HG03342 (cell line): ENCODE results near the gene SHC4.

Experiments
- ATAC-seq: cut with Tn5 transposase; IDR thresholded peaks from one replicate; pipeline ENCODE4 v1.9.1; 2021; ENCODE audit warnings: mild to moderate bottlenecking, moderate library complexity; ENCODE audit not compliant: unreplicated experiment

Gene SHC4

DNA sequence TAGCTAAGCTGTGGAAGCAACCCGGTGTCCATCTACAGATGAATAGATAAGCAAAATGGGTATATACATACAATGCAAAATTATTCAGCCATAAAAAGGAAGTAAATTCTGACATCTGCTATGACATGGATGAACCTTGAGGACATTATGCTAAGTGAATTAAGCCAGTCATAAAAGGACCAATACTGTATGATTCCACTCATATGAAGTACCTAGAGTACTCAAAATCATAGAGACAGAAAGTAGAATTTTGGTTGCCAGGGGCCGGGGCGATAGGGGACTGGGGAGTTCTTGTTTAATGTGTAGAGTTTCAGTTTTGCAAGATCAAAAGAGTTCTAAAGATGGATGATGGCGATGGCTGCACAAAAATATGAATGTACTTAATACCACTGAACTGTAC is 75.5 kb downstream of the SHC4 start:
- ATAC-seq: no peak

DNA sequence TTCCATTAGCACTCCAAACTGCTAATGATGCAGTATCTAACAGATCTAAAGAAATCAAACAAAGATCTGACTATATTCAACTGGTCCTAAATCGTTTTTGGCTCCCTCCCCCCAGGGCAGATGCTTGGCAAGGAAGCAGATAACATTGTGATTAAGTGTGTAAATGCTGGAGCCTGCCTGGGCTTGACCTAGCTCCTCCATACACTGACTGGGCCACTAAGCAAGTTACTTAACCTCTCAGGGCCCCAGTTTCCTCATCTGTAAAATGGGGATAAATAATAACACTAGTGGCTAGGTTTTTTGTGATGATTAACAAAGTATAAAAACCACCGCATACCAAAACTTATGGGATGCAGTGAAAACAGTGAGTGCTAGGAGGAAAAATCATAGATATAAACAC is 76.6 kb downstream of the SHC4 start:
- ATAC-seq: no peak

DNA sequence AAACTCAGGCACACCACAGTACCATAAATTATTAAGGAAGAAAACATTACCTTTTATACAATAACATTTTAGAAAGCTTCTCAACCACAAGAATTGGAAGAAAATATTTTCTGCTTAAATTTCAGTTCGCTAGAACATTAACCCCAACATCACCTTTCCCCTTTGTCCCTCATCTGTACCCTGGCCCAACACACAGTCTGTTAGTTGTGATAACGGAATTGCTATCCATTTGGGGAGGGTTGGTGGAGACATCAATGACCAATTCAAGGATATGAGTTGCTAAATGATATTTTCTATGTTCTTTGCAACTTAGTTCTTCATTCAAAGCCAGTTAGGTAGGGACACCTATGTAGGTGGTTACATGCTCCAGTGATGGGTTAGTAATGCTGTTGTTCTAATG is 80.0 kb downstream of the SHC4 start:
- no peak for ATAC-seq

DNA sequence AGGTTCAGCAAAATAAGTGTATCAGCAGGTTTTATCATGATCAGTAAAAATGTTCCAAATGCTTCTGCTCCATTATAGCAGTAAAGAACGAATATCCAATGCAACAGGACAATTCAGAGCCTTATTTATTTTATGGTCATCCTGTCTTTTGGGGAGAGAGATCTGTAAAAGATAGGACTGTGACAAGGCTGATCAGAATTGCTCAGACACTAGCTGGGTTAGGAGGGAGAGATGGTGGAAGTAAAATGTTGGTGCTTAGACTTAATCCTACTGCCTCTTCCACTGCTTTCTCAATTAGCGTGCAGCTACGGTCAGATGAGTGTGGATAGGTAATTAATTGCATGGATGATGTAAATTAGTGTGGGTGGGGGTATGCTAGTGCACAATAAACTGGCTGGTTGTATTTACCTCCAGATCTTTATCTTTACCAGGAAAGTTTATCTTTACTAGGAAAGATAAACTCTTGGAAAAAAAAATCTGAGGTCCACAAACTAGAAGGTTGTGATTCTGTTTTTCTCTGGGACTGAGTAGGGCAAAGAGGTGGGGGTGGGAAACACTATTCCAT is 83.6 kb downstream of the SHC4 start:
- ATAC-seq: no peak

DNA sequence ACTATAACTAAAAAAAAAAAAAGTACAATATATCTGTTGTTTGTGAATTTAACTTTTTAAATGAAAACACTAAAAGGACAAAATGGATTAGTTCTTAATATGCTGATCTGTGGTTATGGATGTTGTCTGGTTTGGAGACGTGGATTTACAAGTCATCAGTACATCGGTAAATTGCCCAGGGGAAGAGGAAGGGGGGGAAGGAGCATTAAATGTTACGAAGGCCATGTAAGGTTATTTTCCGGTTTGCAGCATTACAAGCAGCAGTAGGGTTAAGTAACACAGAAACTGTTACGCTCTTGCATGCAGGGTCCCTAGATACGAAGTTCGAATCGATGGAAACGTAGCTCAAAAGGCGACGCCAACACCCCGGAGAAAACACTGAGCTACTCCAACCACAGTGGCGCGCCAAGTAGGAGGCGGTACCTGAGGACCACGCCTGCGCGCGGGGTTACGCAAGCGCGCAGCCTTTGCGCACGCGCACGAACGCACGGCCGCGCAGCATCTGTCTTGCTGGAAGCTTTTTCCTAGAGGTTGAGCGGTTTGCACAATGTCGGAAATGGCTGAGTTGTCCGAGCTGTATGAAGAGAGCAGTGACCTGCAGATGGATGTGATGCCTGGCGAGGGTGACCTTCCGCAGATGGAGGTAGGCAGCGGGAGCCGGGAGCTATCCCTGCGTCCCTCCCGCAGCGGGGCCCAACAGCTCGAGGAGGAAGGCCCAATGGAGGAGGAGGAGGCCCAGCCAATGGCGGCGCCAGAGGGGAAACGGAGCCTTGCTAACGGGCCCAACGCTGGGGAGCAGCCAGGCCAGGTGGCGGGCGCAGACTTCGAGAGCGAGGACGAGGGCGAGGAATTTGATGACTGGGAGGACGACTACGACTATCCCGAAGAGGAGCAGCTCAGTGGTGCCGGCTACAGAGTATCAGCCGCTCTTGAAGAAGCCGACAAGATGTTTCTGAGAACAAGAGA is 85.8 kb downstream of the SHC4 start, which contains the start of gene EID1:
EID1 (plus strand) TSS at position 505 of the 966 bp plus-strand sequence; CDS start at position 548, 43 bp downstream.
- peak; percentile 93 for ATAC-seq

DNA sequence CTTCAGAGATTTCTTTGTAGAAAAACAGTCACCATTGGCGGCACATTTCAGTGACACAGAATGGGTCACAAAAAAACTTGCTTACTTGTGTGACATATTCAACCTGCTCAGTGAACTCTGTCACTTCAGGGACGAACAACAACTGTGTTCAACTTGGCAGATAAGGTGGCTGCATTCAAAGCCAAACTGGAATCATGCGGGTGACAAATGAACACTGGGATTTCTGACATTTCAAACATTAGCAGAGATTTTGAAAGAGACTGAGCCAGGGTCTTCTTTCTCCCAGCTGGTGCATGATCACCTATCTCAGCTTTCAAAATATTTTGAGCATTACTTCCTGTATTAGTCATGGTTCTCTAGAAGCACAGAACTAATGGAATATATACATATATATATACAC is 87.7 kb downstream of the SHC4 start:
- ATAC-seq: no peak

DNA sequence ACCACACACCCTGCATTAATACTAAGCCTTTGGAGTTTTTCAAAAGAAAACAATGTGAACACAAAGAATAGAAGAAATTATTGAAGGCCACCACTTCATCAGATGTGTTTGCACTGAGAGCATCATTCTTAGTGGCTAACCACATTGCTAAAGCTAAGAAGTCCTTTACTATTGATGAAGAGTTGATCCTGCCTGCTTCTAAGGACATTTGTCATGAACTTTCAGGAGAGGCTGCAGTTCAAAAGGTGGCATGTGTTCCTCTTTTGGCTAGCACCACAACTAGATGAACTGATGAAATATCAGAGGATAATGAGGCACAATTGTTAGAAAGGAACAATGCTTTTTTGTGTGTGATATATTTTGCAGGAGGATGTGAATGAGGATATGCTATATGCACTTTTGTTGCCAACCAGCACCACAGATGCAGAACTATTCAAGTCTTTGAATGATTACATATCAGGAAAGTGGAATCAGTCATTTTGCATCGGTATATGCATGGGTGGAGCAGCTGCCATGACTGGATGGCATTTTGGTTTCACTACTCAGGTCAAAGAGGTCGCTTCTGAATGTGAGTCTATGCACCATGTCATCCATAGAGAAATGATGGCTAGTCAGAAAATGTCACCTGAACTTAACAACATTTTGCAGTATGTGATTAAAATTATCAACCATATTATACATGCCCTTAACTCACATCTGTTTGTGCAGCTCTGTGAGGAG is 88.3 kb downstream of the SHC4 start:
- no peak for ATAC-seq

DNA sequence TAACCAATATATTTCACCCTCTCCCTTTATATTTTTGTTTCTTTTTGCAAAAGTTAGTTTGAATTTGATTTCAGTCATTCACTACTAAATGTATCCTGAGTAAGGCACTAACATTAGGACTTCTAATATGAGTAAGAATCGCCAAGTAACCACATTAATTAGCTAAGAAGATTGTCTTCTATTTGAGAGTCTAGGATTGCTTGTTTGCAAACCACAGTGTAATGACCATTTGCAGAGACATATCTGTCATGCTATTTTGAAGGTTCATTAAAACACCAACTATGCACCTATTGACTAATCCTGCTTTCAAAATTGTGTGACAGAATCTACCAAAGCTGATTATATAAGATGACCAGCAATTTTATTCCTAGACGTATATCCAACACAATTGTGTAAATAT is 91.1 kb downstream of the SHC4 start:
- no peak for ATAC-seq

DNA sequence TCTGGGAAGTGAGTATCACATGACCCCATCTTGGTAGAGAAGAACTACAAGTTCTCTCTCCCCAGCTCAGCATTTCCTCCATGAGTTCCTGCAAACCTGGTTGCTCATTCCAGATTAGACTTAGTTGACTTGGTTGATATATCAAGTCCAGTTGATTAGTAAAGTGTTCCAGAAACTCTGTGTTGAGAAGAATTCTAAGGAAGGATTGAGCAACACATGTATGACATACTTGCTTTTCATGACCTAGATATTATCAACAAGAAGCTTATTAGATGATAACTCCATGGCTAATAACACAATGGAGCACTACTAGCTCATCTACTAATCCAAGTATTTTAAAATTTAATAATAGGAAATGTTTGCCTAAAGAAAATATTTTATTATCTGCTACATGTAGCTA is 92.2 kb downstream of the SHC4 start:
- ATAC-seq: no peak

DNA sequence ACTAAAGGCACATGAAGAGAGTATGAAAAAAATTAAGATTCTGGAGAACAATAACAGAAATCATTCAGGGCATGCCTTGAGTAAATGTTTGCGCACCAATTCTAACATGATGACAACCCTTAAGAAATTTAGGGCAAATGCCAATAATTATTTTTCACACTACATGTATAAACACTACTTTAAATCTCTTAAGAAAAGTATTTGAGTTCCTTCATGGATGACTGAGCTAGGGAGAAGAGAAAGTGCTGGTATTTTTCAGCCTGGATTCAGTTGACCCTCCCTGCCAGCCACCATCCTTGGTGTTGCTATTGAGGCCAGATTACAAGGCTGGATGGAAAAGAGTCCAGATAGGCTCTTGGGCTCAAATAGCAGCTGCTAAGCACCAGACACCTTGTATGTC is 93.8 kb downstream of the SHC4 start:
- no peak for ATAC-seq

DNA sequence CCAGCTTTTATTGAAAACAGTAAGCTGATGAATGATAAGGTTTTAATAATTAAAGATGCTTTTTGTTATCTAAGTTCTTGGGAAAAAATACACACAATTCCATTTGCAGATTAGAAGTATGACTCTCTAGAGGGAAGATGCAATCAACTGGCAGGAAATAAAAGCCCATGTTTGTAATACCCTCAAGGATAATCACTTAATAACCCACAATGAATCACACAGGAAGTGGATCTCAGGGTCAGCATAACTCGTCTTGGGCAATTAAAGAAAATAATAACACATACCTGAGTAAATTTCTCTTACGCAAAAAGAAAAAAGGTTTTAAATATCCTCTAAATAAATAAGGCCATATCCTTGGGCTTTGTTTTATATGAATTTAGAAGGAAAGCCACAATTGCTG is 95.2 kb downstream of the SHC4 start:
- no peak for ATAC-seq

DNA sequence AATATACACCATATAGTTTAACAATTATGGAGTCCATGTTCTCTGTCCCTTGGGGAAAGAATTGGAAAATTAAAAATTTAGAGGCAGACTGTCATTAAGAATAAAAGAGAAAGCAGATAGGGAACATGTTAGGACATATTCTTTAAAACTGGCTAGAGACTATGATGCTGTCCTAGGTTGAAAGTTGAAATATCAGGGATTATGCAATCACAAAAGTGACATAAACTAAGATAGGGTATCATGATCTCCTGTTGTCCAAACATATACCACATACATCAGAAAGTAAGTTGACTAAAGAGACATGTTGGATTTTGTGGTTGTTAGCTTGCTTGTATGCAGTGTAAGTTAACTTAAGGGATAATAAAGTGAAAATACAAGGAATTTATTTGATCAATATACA is 95.7 kb downstream of the SHC4 start:
- no peak for ATAC-seq

DNA sequence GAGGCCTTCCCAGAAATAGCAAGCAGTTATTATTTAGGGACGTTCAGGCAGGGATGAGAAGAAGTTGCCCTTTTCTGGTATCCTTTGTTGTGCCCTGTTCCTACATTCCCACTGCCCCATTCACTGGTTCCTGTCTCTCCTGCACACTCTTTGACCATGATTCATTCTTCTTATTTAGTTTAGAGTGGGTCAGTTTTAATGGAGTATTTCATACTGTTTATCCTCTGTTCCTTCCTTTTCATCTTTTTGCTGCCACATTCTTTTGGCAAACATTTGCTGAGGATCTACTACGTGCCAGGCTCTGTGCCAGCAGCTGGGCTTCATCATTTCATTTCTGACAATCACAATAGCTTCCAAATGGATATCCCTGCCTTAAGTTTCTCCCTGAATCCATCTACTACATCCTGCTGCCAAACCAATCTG is 97.6 kb downstream of the SHC4 start:
- no peak for ATAC-seq

DNA sequence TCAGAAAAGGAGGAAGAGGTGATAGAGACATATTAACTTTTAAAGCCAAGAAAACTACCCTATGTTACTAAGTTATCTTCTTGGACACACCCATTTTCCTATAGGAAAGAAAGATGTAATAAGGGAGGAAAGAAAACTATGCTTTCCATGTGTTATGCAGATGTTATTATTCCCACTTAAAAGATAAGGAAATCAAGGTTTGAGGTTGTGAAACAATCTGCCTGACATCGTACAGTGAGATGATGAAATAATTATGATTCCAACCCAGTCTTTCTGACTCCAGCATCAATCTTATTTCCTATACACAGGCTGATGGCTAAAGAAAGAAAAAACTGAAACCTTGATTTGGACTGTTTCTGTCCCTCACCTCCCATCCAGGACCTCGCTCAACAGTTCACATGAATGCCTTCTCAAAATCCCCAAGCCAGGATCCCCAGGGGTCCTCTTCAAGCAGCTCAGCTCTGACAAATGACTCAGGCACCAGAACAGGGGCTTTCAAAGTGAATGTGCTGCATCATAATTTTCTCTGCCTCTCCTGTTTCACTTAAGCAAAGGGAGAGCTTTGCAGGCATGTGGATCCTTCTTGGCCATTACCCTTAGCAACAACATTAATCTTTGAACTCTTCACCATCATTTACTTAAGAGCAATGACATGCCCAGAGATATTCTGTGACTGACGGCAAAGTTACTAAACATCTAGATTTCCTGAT is 98.2 kb downstream of the SHC4 start:
- no peak for ATAC-seq

DNA sequence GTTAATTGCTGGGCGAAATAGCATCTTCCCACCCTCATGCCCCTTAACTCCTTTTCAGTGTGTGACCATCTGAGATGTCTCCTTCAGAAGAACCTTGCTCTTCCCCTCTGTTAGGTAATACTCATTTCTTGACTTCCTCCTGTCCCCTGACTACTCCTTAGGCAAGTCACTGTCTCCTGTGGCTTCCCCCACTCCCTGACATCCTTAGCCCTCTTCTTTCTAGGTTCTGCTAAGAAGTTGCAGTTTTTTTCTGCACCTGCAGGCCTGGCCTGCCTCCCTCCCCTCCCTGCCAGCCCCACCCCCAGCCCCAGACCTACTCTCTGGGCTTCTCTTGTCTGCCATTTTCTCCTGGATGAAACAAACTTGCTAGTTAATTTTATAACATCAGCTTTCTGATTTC is 101.0 kb downstream of the SHC4 start:
- no peak for ATAC-seq

DNA sequence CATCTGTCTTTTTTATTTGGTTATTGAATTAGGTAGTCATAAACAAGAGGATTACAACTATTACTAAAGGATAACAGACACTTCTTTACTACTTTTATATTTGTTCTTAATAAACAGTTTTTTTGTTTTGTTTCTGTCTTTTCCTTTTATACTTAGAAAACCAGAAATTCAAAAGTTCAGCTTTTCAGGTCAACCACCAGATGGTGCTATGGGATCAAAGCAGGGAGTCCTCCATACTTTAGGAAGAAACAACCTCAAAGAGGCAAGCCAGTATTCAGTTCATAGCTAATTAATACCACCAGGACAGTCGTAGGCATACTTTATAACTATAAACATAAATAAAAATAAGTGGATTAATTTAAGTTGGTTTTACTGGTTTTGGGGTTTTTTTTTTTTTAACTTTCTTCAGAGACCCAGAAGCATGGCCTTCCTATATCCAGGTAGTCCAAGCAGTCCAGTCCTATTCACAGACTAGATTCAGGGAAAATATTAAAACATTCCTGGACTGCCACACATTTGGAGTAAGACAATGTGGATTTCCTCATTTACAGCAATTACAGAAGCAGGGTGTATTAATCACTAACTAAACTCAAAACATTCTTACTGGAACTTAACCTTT is 101.8 kb downstream of the SHC4 start:
- peak; percentile 50 for ATAC-seq

DNA sequence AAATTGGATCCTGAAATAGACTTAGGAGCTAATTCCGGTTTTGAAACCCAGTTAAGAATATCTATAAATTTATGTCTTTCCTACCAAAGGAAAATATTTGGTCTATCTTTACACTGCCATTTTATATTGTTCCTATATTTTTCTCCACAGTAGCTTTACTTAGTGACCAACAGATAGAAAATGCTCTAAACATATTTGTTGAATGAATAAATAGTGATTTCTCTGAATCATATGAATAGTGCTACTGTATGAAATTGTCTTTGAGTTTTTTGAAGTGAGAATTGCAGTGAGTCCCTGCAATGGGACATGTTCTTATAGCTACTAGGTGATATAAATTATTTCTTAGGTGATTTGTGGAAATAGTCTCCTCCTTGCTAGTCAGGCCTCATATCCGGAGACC is 104.3 kb downstream of the SHC4 start:
- no peak for ATAC-seq

DNA sequence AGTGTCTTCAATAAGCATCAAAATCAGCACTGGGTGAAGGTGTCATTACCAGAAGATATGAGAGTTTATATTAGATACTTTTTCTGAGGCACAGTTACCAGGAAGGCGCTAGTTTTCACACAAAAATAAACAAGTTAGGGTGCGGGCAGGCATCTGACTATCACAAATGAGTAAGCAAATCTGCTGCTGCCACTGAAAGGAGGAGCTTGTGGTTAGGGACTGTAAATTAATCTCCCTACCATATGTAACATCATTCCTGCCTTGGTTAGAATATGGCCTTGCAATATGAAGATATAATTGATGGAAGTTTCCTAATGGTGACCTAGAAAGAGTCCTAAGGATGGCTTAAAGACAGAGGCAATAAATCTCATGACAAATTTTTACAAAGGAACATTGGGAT is 105.3 kb downstream of the SHC4 start:
- ATAC-seq: no peak

DNA sequence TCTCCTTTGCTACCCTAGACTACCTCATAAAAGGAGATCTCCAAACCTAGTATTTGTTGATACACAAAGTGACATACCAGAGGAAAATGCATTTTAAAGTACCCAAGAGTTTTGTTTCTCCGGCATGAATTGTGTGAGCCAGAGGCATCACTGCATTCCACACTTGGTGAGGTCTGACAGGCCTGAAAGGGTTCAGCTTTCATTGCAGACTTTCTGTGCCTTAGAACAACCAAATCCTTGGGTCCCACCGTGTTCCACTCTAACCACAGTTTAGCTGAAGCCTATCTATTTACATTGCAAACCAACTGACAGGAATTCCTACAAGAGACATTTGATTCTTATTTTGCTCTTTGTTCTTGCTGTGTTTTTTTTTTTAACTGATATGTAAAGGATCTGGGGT is 106.8 kb downstream of the SHC4 start:
- ATAC-seq: no peak
